K562 (cell line): ENCODE results near the gene RPS6KA4. TPM values are rescaled to one million over a fixed set of nuclear protein-coding genes. Genes with fewer than 3 reads are reported as not detected.

Source experiments
- BHLHE40 ChIP-seq: IDR thresholded peaks from 2 replicates; pipeline ENCODE4 v1.6.1; 2011; ENCODE audit warnings: low read length, improper control_type of control experiment
- CCNT2 ChIP-seq: IDR thresholded peaks from 2 replicates; pipeline ENCODE4 v1.6.1; 2011; ENCODE audit warnings: borderline replicate concordance, low read depth, mild to moderate bottlenecking, moderate library complexity, mixed read lengths, low read length; ENCODE audit not compliant: insufficient read length; ENCODE audit errors: extremely low read depth
- FOXJ3 ChIP-seq: sonication (generic); formaldehyde crosslinking; IDR thresholded peaks from 2 replicates; pipeline ENCODE4 v1.4.0; 2020; ENCODE audit warnings: mild to moderate bottlenecking, missing genetic modification reagents
- HNRNPLL ChIP-seq: fragments of 200-400 bp; formaldehyde crosslinking; IDR thresholded peaks from 2 replicates; pipeline ENCODE4 v1.6.1; 2017; ENCODE audit warnings: low read length, low read depth, mild to moderate bottlenecking; ENCODE audit not compliant: poor library complexity, severe bottlenecking
- KDM4B ChIP-seq, 2 experiments: fragments of 450-650 bp in 1 of 2; sonication (generic) in 1 of 2; IDR thresholded peaks; 2 replicates each; pipeline ENCODE4 v1.6.1; 2016 to 2017; ENCODE audit warnings: borderline replicate concordance in 2 of 2, antibody characterized with exemption in 1 of 2, low read depth in 1 of 2, mild to moderate bottlenecking in 1 of 2
- KLF16 ChIP-seq: IDR thresholded peaks from 2 replicates; pipeline ENCODE4 v1.6.1; 2016; ENCODE audit warnings: antibody characterized with exemption
- POLR3A ChIP-seq: IDR thresholded peaks from 2 replicates; pipeline ENCODE4 v1.6.1; 2011; ENCODE audit warnings: borderline replicate concordance, mild to moderate bottlenecking, moderate library complexity; ENCODE audit not compliant: insufficient read length, insufficient read depth; ENCODE audit errors: extremely low read depth
- SIRT6 ChIP-seq: IDR thresholded peaks from one replicate; pipeline ENCODE4 v1.6.1; 2012; ENCODE audit warnings: low read depth, mild to moderate bottlenecking, control low read depth, inconsistent platforms, low read length, moderate library complexity
- ZNF511 ChIP-seq: sonication (generic); formaldehyde crosslinking; IDR thresholded peaks from 2 replicates; pipeline ENCODE4 v1.8.0; 2022; ENCODE audit warnings: mild to moderate bottlenecking, missing genetic modification reagents
- ZNF592 ChIP-seq: fragments of 450-650 bp; IDR thresholded peaks from 2 replicates; pipeline ENCODE4 v1.6.1; 2017; ENCODE audit warnings: antibody characterized with exemption, mild to moderate bottlenecking
- ZNF609 ChIP-seq: sonication (generic); formaldehyde crosslinking; IDR thresholded peaks from 2 replicates; pipeline ENCODE4 v1.8.1; 2023; ENCODE audit warnings: missing genetic modification reagents, mild to moderate bottlenecking, borderline replicate concordance
- polyA plus RNA-seq, 8 experiments: library from polyadenylated mRNA; depleted of rRNA in 4 of 8; stranded (reverse) in 5 of 8; unstranded in 3 of 8; fragments of >200 nt; fragmentation: Nextera tagmentation in 2 of 8; fragmentation: Illumina TruSeq in 1 of 8; extraction: Ambion mirVana in 2 of 8; extraction: Trizol in 1 of 8; gene quantifications; 2 replicates each; pipeline versions ENCODE4 v1.2.1 to v1.2.3, GENCODE V29; 2011 to 2014; ENCODE audit warnings: inconsistent platforms in 1 of 8, missing spikeins in 1 of 8
- total RNA-seq, 7 experiments: library from RNA; depleted of rRNA in 6 of 7; stranded (reverse); fragments of >200 nt in 6 of 7; fragmentation: Illumina TruSeq in 2 of 7; extraction: Trizol in 2 of 7; gene quantifications; 2 replicates each; pipeline versions ENCODE4 v1.2.1 to v1.2.3, GENCODE V29; 2011 to 2021; ENCODE audit warnings: low replicate concordance in 1 of 7
- TF ChIP-seq, protein P1 (sequence below): fragments of 450-650 bp; conservative IDR thresholded peaks from 2 replicates; pipeline ENCODE4 v1.6.1; 2016; ENCODE audit warnings: missing genetic modification characterization, low read depth, mild to moderate bottlenecking, control low read depth, missing compliant biosample characterization

RPS6KA4 gene
- total and polyA plus RNA-seq, 9 of the 15 experiments (the other 6 are each of a cell fraction or from before 2014, with no cell fraction given), result 0.15 to 23.8 (median 9.8) TPM

- TF ChIP-seq ZNF609 (no peak), KLF16 (no peak), ZNF592 (no peak), FOXJ3 (CRISPR knock-in tag) (no peak), BHLHE40 (0 out of 2 replicates have a peak, but pooled peaks have one; percentile 8), ZNF511 (no peak), CCNT2 (no peak), HNRNPLL (no peak), POLR3A (no peak), SIRT6 (no peak), KDM4B (IDR thresholded peaks at IDR 0.05; ENCODE audit: borderline replicate concordance in 2 of 2, low read depth in 1 of 2) (no peak)
- TF ChIP-seq, protein P1, sequence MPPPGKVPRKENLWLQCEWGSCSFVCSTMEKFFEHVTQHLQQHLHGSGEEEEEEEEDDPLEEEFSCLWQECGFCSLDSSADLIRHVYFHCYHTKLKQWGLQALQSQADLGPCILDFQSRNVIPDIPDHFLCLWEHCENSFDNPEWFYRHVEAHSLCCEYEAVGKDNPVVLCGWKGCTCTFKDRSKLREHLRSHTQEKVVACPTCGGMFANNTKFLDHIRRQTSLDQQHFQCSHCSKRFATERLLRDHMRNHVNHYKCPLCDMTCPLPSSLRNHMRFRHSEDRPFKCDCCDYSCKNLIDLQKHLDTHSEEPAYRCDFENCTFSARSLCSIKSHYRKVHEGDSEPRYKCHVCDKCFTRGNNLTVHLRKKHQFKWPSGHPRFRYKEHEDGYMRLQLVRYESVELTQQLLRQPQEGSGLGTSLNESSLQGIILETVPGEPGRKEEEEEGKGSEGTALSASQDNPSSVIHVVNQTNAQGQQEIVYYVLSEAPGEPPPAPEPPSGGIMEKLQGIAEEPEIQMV (tag), result no peak
Measured at GRCh38 chr11:64342869-64343745, 15.9 kb upstream of the RPS6KA4 start (continued).
